H1 (cell line): ENCODE results near the gene MEX3D. TPM values are rescaled to one million over a fixed set of nuclear protein-coding genes. Genes with fewer than 3 reads are reported as not detected.

ENCODE experiments used
- CTCF ChIA-PET: fragments of 300-600 bp; sonication (Branson Sonifier 250); formaldehyde crosslinking; loops from one replicate; lab custom pipeline; 2021; ENCODE audit not compliant: partially characterized antibody; lab: Charles Lee
- POLR2A ChIA-PET: fragments of 300-600 bp; sonication (Branson Sonifier 250); formaldehyde crosslinking; loops from one replicate; lab custom pipeline; 2021; ENCODE audit warnings: inconsistent platforms; ENCODE audit not compliant: partially characterized antibody; lab: Charles Lee
- DNase-seq, 2 experiments: peaks; one replicate each; pipeline versions ENCODE4 v3.0.0 to v3.0.0-alpha.2; 2010 to 2022; ENCODE audit warnings: low spot score in 2 of 2, low read depth in 1 of 2, mixed read lengths in 1 of 2
- FAIRE-seq: peaks from 2 replicates; lab custom pipeline; 2011; peaks lifted over from hg19 to GRCh38; lab: Jason Lieb, UNC
- H2AFZ ChIP-seq: 2 replicates; pipeline ENCODE4 v1.8.1; 2012; ENCODE audit warnings: low read length, inconsistent platforms
- H2AK5ac ChIP-seq: 2 replicates; pipeline ENCODE4 v1.6.1; 2013; ENCODE audit warnings: low read depth, low read length
- H2BK120ac ChIP-seq: replicated peaks from 2 replicates; pipeline ENCODE3; 2013; ENCODE audit warnings: low read depth, low read length, inconsistent platforms
- H2BK12ac ChIP-seq: 2 replicates; pipeline ENCODE4 v1.6.1; 2013; ENCODE audit warnings: low read depth, low read length
- H2BK15ac ChIP-seq: 2 replicates; pipeline ENCODE4 v1.6.1; 2013; ENCODE audit warnings: low read length
- H2BK20ac ChIP-seq: 2 replicates; pipeline ENCODE4 v1.6.1; 2013; ENCODE audit warnings: low read length
- H2BK5ac ChIP-seq: 2 replicates; pipeline ENCODE4 v1.6.1; 2013; ENCODE audit warnings: low read depth, low read length
- H3K14ac ChIP-seq: 2 replicates; pipeline ENCODE4 v1.6.1; 2013; ENCODE audit warnings: inconsistent platforms; ENCODE audit not compliant: insufficient read length
- H3K18ac ChIP-seq: 2 replicates; pipeline ENCODE4 v1.6.1; 2013; ENCODE audit warnings: low read length; ENCODE audit errors: extremely low read depth
- H3K23ac ChIP-seq: 2 replicates; pipeline ENCODE4 v1.6.1; 2013; ENCODE audit warnings: inconsistent platforms; ENCODE audit not compliant: insufficient read length
- H3K23me2 ChIP-seq: 2 replicates; pipeline ENCODE4 v1.6.1; 2013; ENCODE audit warnings: low read depth, low read length
- H3K27ac ChIP-seq: 2 replicates; pipeline ENCODE4 v1.6.1; 2011; ENCODE audit warnings: low read depth, low read length, inconsistent platforms
- H3K27me3 ChIP-seq, 4 experiments: replicated peaks in 1 of 4; 1 replicate in 1 of 4; 2 replicates in 3 of 4; pipeline versions ENCODE4 v1.6.1 to v1.8.1; 2011 to 2013; ENCODE audit warnings: low read length in 3 of 4, mild to moderate bottlenecking in 3 of 4, inconsistent platforms in 2 of 4, mixed read lengths in 2 of 4, moderate library complexity in 1 of 4; ENCODE audit not compliant: control insufficient read depth in 3 of 4, insufficient read depth in 3 of 4; ENCODE audit errors: extremely low read depth in 1 of 4
- H3K36me3 ChIP-seq, 4 experiments: 2 replicates each; pipeline versions ENCODE4 v1.6.1 to v1.8.1; 2011 to 2013; ENCODE audit warnings: mild to moderate bottlenecking in 4 of 4, low read length in 3 of 4, moderate library complexity in 2 of 4, control low read depth in 1 of 4, inconsistent platforms in 1 of 4; ENCODE audit not compliant: insufficient read depth in 4 of 4, control insufficient read depth in 2 of 4
- H3K4ac ChIP-seq: replicated peaks from 2 replicates; pipeline ENCODE3; 2013; ENCODE audit warnings: low read length, low read depth, mixed read lengths, inconsistent platforms; ENCODE audit not compliant: insufficient read length
- H3K4me1 ChIP-seq, 4 experiments: replicated peaks in 1 of 4; 1 replicate in 1 of 4; 2 replicates in 3 of 4; pipeline versions ENCODE4 v1.6.1 to v1.8.1; 2011 to 2013; ENCODE audit warnings: low read length in 3 of 4, inconsistent platforms in 2 of 4, mixed read lengths in 1 of 4; ENCODE audit not compliant: insufficient read depth in 4 of 4, control insufficient read depth in 3 of 4
- H3K4me2 ChIP-seq, 2 experiments: 2 replicates each; pipeline versions ENCODE4 v1.6.1 to v1.8.1; 2011 to 2013; ENCODE audit warnings: low read depth in 2 of 2, low read length in 2 of 2, control low read depth in 1 of 2, inconsistent platforms in 1 of 2, mild to moderate bottlenecking in 1 of 2; ENCODE audit not compliant: insufficient read depth in 1 of 2
- H3K4me3 ChIP-seq, 4 experiments: fragments of 200-600, 300-600 bp in 1 of 4; sonication (generic), shearing (Covaris generic), sonication (Bioruptor Twin) in 1 of 4; 2 replicates each; pipeline versions ENCODE4 v1.5.1 to v1.8.1; 2011 to 2016; ENCODE audit warnings: low read length in 4 of 4, low read depth in 3 of 4, control low read depth in 2 of 4, inconsistent platforms in 2 of 4, mild to moderate bottlenecking in 2 of 4, mixed read lengths in 1 of 4, moderate library complexity in 1 of 4; ENCODE audit not compliant: insufficient read depth in 2 of 4; ENCODE audit errors: extremely low read depth in 1 of 4
- H3K56ac ChIP-seq: replicated peaks from 2 replicates; pipeline ENCODE3; 2013; ENCODE audit warnings: low read depth, mild to moderate bottlenecking, mixed read lengths, low read length, inconsistent platforms; ENCODE audit not compliant: insufficient read length
- H3K79me1 ChIP-seq: 2 replicates; pipeline ENCODE4 v1.6.1; 2013; ENCODE audit warnings: low read depth, low read length, control low read depth
- H3K79me2 ChIP-seq, 2 experiments: 2 replicates each; pipeline versions ENCODE4 v1.6.1 to v1.8.1; 2012 to 2013; ENCODE audit warnings: low read length in 2 of 2, mild to moderate bottlenecking in 2 of 2, inconsistent platforms in 1 of 2; ENCODE audit not compliant: insufficient read depth in 2 of 2, control insufficient read depth in 1 of 2
- H3K9ac ChIP-seq, 4 experiments: replicated peaks in 1 of 4; 1 replicate in 1 of 4; 2 replicates in 3 of 4; pipeline versions ENCODE4 v1.6.1 to v1.8.1; 2011 to 2013; ENCODE audit warnings: low read depth in 3 of 4, low read length in 3 of 4, control low read depth in 2 of 4, mild to moderate bottlenecking in 2 of 4, moderate library complexity in 2 of 4, inconsistent platforms in 1 of 4; ENCODE audit errors: extremely low read depth in 1 of 4
- H3K9me3 ChIP-seq, 2 experiments: 2 replicates each; pipeline versions ENCODE4 v1.6.1 to v1.8.1; 2012 to 2013; ENCODE audit warnings: mild to moderate bottlenecking in 2 of 2, moderate library complexity in 2 of 2, control low read depth in 1 of 2, inconsistent platforms in 1 of 2, low read depth in 1 of 2, low read length in 1 of 2, mixed read lengths in 1 of 2; ENCODE audit not compliant: insufficient read depth in 2 of 2
- H4K20me1 ChIP-seq, 2 experiments: replicated peaks in 1 of 2; 2 replicates each; pipeline versions ENCODE3 to v1.8.1; 2011 to 2013; ENCODE audit warnings: inconsistent platforms in 2 of 2, low read length in 2 of 2, mild to moderate bottlenecking in 1 of 2; ENCODE audit not compliant: insufficient read depth in 2 of 2, control insufficient read depth in 1 of 2
- H4K5ac ChIP-seq: 2 replicates; pipeline ENCODE4 v1.6.1; 2013; ENCODE audit warnings: low read length, low read depth, mixed read lengths, inconsistent platforms; ENCODE audit not compliant: insufficient read length
- H4K8ac ChIP-seq: 2 replicates; pipeline ENCODE4 v1.8.0; 2013; ENCODE audit warnings: mild to moderate bottlenecking, moderate library complexity, low read length, inconsistent platforms; ENCODE audit not compliant: insufficient read depth; ENCODE audit errors: extremely low read depth
- H4K91ac ChIP-seq: replicated peaks from 2 replicates; pipeline ENCODE3; 2013; ENCODE audit warnings: low read length, mixed read lengths, inconsistent platforms; ENCODE audit not compliant: insufficient read length
- ATF3 ChIP-seq: IDR thresholded peaks from 2 replicates; pipeline ENCODE4 v1.6.1; 2011; ENCODE audit warnings: low read depth, mild to moderate bottlenecking, low read length; ENCODE audit not compliant: insufficient read depth
- CREB1 ChIP-seq: IDR thresholded peaks from 2 replicates; pipeline ENCODE4 v1.6.1; 2012; ENCODE audit warnings: inconsistent platforms
- EGR1 ChIP-seq: IDR thresholded peaks from 2 replicates; pipeline ENCODE4 v1.6.1; 2011; ENCODE audit warnings: low read depth, low read length, borderline replicate concordance
- EP300 ChIP-seq, 2 experiments: IDR thresholded peaks; 1 replicate in 1 of 2; 2 replicates in 1 of 2; pipeline ENCODE4 v1.6.1; 2011 to 2012; ENCODE audit warnings: low read depth in 2 of 2, low read length in 2 of 2, mild to moderate bottlenecking in 2 of 2, borderline replicate concordance in 1 of 2, inconsistent platforms in 1 of 2, moderate library complexity in 1 of 2
- GABPA ChIP-seq: IDR thresholded peaks from 2 replicates; pipeline ENCODE4 v1.6.1; 2011; ENCODE audit warnings: mild to moderate bottlenecking, low read length, moderate library complexity, borderline replicate concordance; ENCODE audit not compliant: insufficient read depth
- KDM4A ChIP-seq: IDR thresholded peaks from one replicate; pipeline ENCODE4 v1.7.1; 2012; ENCODE audit warnings: low read depth, mild to moderate bottlenecking, moderate library complexity, low read length, inconsistent platforms; ENCODE audit not compliant: severe bottlenecking
- KDM5A ChIP-seq: fragments of 200-600 bp; IDR thresholded peaks from 2 replicates; pipeline ENCODE4 v1.7.1; 2012; ENCODE audit warnings: mild to moderate bottlenecking, low read length, inconsistent platforms, mixed read lengths
- PHF8 ChIP-seq: fragments of 200-600 bp; sonication (generic); conservative IDR thresholded peaks from 2 replicates; pipeline ENCODE4 v1.7.1; 2012; ENCODE audit warnings: low read depth, mild to moderate bottlenecking, inconsistent platforms, low read length, moderate library complexity
- POU5F1 ChIP-seq: IDR thresholded peaks from 2 replicates; pipeline ENCODE4 v1.6.1; 2011; ENCODE audit warnings: low read depth, mild to moderate bottlenecking, low read length, moderate library complexity
- WGBS, 2 experiments: shearing (Covaris generic) in 1 of 2; methylation state at CpG; one replicate each; pipeline versions ENCODE4 v1.1.6 to v1.1.7; 2013 to 2015; ENCODE audit warnings: low lambda C conversion rate in 2 of 2, mixed read lengths in 2 of 2, inconsistent platforms in 1 of 2, low coverage in 1 of 2, missing lambda C conversion rate in 1 of 2; ENCODE audit not compliant: insufficient replicate concordance in 2 of 2, insufficient coverage in 1 of 2, insufficient read length in 1 of 2; ENCODE audit errors: extremely low coverage in 1 of 2, missing lambda C conversion rate in 1 of 2; 5-methylcytosine and 5-hydroxymethylcytosine counted together
- polyA plus RNA-seq, 7 experiments: library from polyadenylated mRNA; depleted of rRNA in 3 of 7; stranded (reverse) in 5 of 7; unstranded in 2 of 7; fragments of >200 nt in 5 of 7; fragments of 200-250 nt in 2 of 7; gene quantifications; 1 replicate in 5 of 7; 2 replicates in 1 of 7; 4 replicates in 1 of 7; pipeline versions ENCODE4 v1.2.1 to v1.2.3, GENCODE V29; 2011 to 2013; ENCODE audit warnings: missing spikeins in 2 of 7, mixed read lengths in 2 of 7
- total RNA-seq: library from RNA; stranded (reverse); fragmentation: NEBNext Ultra II Directional; extraction: Animal tissue kit (Norgen Biotek cat#: 25700); gene quantifications from 2 replicates; pipeline ENCODE4 v1.2.1, GENCODE V29; 2021
- TF ChIP-seq, protein P1 (sequence below): IDR thresholded peaks from 2 replicates; pipeline ENCODE4 v1.6.1; 2012; ENCODE audit warnings: inconsistent platforms

The MEX3D gene
- total and polyA plus RNA-seq, 2 of the 8 experiments (the other 6 are each of a cell fraction or from before 2014, with no cell fraction given) = 20.8 to 78.8 TPM

DNA sequence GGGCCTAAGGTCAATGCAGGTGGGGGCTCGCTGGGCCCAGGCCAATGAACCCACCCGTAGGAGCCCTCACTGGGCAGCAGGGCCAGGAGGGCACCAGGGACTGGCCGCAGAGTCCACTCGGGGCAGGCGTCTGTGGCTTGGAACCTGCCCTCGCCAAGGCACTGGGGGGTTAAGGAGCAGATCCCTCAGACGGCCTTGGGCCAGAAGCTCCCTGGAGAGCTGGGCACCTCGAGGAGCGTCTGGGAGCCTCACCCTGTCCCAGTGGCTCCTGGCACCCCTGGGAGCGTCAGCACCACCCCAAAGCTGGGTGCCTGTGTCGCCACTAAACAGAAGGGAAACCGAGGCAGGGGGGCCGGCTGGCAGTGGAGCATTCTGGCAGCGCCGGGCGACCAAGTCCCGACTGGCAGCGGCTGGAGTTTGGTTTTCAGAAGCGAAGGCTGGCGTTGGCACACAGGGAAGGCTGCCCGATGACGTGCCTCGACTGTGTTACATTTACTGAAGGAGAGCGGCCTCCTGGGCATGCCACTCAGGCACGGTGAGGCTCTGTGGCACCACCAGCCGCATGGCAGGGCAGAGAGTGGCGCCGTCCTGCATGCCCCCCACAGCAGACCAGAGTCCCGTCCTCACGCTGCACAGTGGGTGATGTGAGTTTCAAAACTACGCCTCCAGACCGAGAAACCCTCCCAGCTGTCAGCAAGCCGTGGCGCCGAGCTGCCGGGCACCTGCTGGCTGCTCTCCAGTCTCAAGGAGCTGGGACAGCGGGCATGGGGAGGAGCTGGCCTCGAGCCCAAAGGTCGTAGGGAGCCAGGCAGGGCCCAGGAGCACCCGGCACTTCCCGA lies 9.2 kb upstream of the MEX3D start:
- no peak overlapping the region for H3K23ac ChIP-seq
- no peak overlapping the region for H2BK5ac ChIP-seq
- H2BK12ac ChIP-seq = no peak overlapping the region
- no peak overlapping the region for H3K27ac ChIP-seq
- no peak overlapping the region for H2BK15ac ChIP-seq
- H3K9me3 ChIP-seq = no peaks in the 10 kb centered on the region
- no peak for DNase-seq
- no peak overlapping the region for H3K4me2 ChIP-seq
- peaks cover 7 to 47% (median 32%) of the 10 kb centered on the region in 4 experiments; a peak in 6 of 8 replicates for H3K36me3 ChIP-seq
- no peak overlapping the region for H4K91ac ChIP-seq
- no peaks in the 10 kb centered on the region for H3K23me2 ChIP-seq
- H3K4ac ChIP-seq = no peak overlapping the region
- CTCF ChIA-PET = interaction anchor here (0.7 to 4.5 kb wide), 4 partner anchors 12 to 38 kb away, joined by 3 to 25 read pairs (median 4); no protein-coding TSS in a partner anchor
- no peak overlapping the region for H3K18ac ChIP-seq
- no peak overlapping the region for H2BK20ac ChIP-seq
- POLR2A ChIA-PET = interaction anchor here (0.6 to 8.8 kb wide), 9 partner anchors 8 to 83 kb away, joined by 3 to 148 read pairs (median 4); partner anchors contain the start of gene MEX3D
- no peak overlapping the region for H2BK120ac ChIP-seq
- peaks cover 0 to 18% of the 10 kb centered on the region in 2 experiments for H4K20me1 ChIP-seq
- no peak overlapping the region for H2AK5ac ChIP-seq
- H4K5ac ChIP-seq = no peak overlapping the region
- no peak overlapping the region for H2AFZ ChIP-seq
- no peaks in the 10 kb centered on the region for H3K4me1 ChIP-seq
- WGBS, 2 experiments = 90% methylated on average over 39 of the region's 41 CpGs; no CpG with 5 or more reads in 1 of the 2 experiments
- no peak overlapping the region for H3K14ac ChIP-seq
- no peak overlapping the region for H3K56ac ChIP-seq
- 0 out of 2 replicates have a peak, but pooled peaks cover 2% of the 10 kb centered on the region for H3K79me1 ChIP-seq
- H3K79me2 ChIP-seq = no peaks in the 10 kb centered on the region
- H4K8ac ChIP-seq = no peak overlapping the region; the same call in 1 of the 2 replicates
- H3K4me3 ChIP-seq = no peak overlapping the region
- FAIRE-seq = no peak
- no peaks in the 10 kb centered on the region for H3K27me3 ChIP-seq
- no peak overlapping the region for H3K9ac ChIP-seq
- TF ChIP-seq ATF3 (no peak), POU5F1 (no peak), GABPA (no peak), EGR1 (no peak), EP300 (IDR thresholded peaks at IDR 0.05; ENCODE audit: borderline replicate concordance in 1 of 2, low read depth in 2 of 2, low read length in 2 of 2) (no peak), CREB1 (no peak), PHF8 (no peak), KDM5A (no peak), KDM4A (no peak)
- TF ChIP-seq, protein P1, sequence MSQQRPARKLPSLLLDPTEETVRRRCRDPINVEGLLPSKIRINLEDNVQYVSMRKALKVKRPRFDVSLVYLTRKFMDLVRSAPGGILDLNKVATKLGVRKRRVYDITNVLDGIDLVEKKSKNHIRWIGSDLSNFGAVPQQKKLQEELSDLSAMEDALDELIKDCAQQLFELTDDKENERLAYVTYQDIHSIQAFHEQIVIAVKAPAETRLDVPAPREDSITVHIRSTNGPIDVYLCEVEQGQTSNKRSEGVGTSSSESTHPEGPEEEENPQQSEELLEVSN = no peak
